ENCODE results near the gene CDH8.
"Not testable (repeated sequence)": the region's sequence is repeated elsewhere in the genome, so short reads cannot be mapped to it uniquely, and the experiment has no call there.

DNA sequence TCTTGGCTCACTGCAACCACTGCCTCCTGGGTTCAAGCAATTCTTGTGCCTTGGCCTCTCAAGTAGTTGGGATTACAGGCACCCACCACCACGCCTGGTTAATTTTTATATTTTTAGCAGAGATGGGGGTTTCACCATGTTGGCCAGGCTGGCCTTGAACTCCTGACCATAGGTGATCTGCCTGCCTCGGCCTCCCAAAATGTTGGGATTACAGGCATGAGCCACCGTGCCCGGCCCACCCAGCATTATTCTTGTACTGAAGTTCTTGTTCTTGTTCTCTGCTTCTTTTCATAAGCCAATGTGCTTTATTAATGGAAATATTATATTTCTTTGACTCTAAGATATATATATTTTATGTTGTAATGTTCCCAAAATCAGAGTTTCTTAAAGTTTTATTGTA, 336.6 kb downstream of the CDH8 start:
- not testable (repeated sequence) for TF ChIP-seq POLR2A (IDR thresholded peaks at IDR 0.05)
- TF ChIP-seq, protein P1, sequence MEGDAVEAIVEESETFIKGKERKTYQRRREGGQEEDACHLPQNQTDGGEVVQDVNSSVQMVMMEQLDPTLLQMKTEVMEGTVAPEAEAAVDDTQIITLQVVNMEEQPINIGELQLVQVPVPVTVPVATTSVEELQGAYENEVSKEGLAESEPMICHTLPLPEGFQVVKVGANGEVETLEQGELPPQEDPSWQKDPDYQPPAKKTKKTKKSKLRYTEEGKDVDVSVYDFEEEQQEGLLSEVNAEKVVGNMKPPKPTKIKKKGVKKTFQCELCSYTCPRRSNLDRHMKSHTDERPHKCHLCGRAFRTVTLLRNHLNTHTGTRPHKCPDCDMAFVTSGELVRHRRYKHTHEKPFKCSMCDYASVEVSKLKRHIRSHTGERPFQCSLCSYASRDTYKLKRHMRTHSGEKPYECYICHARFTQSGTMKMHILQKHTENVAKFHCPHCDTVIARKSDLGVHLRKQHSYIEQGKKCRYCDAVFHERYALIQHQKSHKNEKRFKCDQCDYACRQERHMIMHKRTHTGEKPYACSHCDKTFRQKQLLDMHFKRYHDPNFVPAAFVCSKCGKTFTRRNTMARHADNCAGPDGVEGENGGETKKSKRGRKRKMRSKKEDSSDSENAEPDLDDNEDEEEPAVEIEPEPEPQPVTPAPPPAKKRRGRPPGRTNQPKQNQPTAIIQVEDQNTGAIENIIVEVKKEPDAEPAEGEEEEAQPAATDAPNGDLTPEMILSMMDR (IDR thresholded peaks at IDR 0.05): not testable (repeated sequence)
